Mucosa of descending colon (tissue), 3 donors: ENCODE results near the gene PRR5L. TPM values are rescaled to one million over a fixed set of nuclear protein-coding genes. Genes with fewer than 3 reads are reported as not detected.

Experiments
- ATAC-seq: fragments of 200-7000 bp; cut with Tn5 transposase; one replicate; pipeline ENCODE4 v1.9.1; 2020; ENCODE audit warnings: mild to moderate bottlenecking, moderate library complexity
- DNase-seq, 3 donors: peaks; one replicate each; pipeline ENCODE4 v3.0.0-alpha.2; 2020
- H3K36me3 ChIP-seq: fragments of 200-600 bp; one replicate; pipeline ENCODE4 v1.8.0; 2021; ENCODE audit warnings: low read depth, mild to moderate bottlenecking
- H3K4me1 ChIP-seq: fragments of 200-600 bp; one replicate; pipeline ENCODE4 v1.8.0; 2021; ENCODE audit warnings: low read depth, mild to moderate bottlenecking
- H3K4me3 ChIP-seq: fragments of 200-600 bp; one replicate; pipeline ENCODE4 v1.8.0; 2021; ENCODE audit warnings: mild to moderate bottlenecking
- H3K9me3 ChIP-seq: fragments of 200-600 bp; one replicate; pipeline ENCODE4 v1.8.0; 2021; ENCODE audit warnings: mild to moderate bottlenecking
- intact Hi-C, 2 donors: fragments of 100-400 bp; cut with DNase I in 1 of 2; cut with micrococcal nuclease in 1 of 2; formaldehyde crosslinking; loops; one replicate each; pipeline versions ENCODE4 v1.11.0 to v1.11.1; 2022; cut with DNase I, micrococcal nuclease
- total RNA-seq, 3 donors: library from RNA; stranded (reverse); fragmentation: NEBNext Ultra II Directional in 2 of 3; extraction: Animal tissue kit (Norgen Biotek cat#: 25700) in 2 of 3; gene quantifications; one replicate each; pipeline versions ENCODE4 v1.2.1 to v1.2.4, GENCODE V29; 2021 to 2023
- TF ChIP-seq, protein P1 (sequence below): fragments of 200-600 bp; IDR thresholded peaks from one replicate; pipeline ENCODE4 v1.8.0; 2022; ENCODE audit warnings: antibody characterized with exemption, mild to moderate bottlenecking
- donor health status: DM: no; HTN: no; CAD: no; lungs with moderate emphysema.
- donor health status: DM: no; HTN: no; CAD: no.
- donor health status: DM: no; HTN: yes; CAD: no.

PRR5L gene
- total RNA-seq, 3 donors from 2014 or later: 138 to 250 (median 203) TPM

DNA sequence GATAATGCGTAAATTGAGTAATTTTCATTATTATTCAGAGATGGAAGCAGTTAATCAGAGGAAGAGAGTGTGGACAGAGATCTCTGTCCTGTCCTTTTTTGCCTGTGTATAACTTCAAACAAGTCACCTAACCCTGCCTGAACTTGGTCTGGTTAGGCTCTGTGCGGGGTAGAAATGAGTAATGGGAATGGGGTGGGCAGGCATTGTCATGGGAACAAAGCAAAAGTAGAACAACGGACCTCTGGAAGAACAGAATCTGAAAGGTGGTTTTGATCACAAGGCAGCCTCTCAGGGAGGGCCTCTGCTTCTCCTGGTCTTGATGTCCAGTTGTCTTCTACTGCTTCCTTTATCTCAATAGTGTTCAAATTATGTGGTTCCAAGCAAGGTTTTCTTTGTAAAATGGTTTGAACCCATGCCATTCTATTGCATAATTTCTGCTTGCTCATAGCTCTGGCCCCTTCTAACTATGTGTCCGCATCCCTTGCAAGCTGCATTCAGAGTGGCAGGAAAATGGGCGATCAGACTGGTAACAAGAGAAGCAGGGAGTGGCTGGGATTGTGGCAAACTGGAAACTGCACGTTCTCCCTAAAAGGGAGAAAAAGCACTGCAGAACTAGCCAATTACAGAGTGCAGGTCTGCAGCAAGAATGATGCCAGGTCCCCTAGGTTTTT is 76.1 kb downstream of the PRR5L start:
- H3K4me3 ChIP-seq: no peak overlapping the region
- H3K4me1 ChIP-seq: peaks cover 24% of the 10 kb centered on the region
- peaks cover 5% of the 10 kb centered on the region for H3K36me3 ChIP-seq
- intact Hi-C loops: loop anchor here in 1 of 2 donors (5.0 kb wide), 1 partner anchor 70 kb away; no protein-coding TSS in a partner anchor
- ATAC-seq (no peak), DNase-seq (no peak)
- TF ChIP-seq, protein P1, sequence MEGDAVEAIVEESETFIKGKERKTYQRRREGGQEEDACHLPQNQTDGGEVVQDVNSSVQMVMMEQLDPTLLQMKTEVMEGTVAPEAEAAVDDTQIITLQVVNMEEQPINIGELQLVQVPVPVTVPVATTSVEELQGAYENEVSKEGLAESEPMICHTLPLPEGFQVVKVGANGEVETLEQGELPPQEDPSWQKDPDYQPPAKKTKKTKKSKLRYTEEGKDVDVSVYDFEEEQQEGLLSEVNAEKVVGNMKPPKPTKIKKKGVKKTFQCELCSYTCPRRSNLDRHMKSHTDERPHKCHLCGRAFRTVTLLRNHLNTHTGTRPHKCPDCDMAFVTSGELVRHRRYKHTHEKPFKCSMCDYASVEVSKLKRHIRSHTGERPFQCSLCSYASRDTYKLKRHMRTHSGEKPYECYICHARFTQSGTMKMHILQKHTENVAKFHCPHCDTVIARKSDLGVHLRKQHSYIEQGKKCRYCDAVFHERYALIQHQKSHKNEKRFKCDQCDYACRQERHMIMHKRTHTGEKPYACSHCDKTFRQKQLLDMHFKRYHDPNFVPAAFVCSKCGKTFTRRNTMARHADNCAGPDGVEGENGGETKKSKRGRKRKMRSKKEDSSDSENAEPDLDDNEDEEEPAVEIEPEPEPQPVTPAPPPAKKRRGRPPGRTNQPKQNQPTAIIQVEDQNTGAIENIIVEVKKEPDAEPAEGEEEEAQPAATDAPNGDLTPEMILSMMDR: no peak
- H3K9me3 ChIP-seq: no peaks in the 10 kb centered on the region

DNA sequence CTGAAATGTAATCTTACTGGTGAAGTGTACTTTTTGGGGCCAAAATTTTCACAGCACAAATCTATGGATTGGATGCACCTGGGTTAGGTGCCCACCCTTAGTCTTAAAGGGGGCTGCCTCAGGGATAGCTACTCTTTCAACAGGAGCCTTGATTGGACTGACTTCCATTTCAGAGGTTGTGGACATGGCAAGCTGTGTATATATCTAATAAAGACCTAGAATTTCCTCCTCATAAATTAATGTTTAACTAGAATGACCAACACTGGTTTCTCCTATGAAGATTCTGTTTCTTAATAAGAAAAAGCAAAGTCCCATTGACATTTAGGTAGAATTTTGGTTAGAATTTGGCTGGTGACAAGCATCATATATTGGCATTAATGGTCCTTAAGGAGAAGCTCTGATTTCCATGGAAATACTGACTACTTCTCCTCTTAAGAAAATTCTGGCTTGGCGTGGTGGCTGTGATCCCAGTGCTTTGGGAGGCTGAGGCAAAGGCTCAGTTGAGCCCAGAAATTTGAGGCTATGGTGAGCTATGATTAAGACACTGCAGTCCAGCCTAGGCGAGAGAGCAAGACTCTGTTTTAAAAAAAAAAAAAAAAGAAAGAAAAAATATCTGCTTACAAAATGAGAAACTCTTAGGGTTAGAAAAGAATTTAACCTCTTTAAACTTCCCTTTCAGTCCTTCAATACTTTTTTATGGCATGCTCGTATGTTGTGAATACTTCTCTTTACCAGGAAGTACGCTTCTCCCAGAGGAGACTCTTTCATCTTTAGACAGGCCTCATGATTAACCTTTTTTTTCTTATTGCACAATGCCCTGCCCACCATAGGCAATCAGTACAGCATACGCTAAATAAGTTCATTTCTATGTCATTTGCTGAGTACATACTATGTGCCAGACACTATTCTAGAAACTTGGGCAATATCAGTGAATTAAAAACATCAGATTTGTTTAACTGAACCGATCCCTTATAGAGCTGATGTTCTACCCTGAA is 77.2 kb downstream of the PRR5L start:
- Histone ChIP-seq H3K4me3 (no peak overlapping the region), H3K36me3 (peaks cover 5% of the 10 kb centered on the region), H3K9me3 (no peaks in the 10 kb centered on the region), H3K4me1 (peaks cover 24% of the 10 kb centered on the region)
- DNase-seq (no peak), ATAC-seq (peak; percentile 57)
- TF ChIP-seq, protein P1: no peak
- intact Hi-C loops: loop anchor here in 1 of 2 donors (5.0 kb wide), 1 partner anchor 71 kb away; no protein-coding TSS in a partner anchor

DNA sequence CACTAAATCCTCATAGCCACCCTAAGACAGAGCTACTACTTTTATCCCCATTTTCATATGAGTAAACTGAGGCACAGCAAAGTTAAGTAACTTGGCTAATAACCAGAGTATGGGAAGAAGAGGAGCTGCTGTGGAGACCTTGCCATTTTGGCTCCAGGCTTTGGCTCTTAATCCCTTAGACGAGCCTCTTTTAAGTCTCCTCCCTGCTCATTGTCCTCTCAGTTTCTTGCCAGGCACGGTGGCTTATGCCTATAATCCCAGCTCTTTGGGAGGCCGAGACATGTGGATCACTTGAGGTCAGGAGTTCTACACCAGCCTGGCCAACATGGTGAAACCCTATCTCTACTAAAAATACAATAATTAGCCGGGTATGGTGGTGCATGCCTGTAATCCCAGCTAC is 78.6 kb downstream of the PRR5L start:
- Histone ChIP-seq H3K4me3 (no peak overlapping the region), H3K9me3 (no peaks in the 10 kb centered on the region), H3K4me1 (peaks cover 24% of the 10 kb centered on the region), H3K36me3 (peaks cover 5% of the 10 kb centered on the region)
- TF ChIP-seq, protein P1: no peak
- DNase-seq: no peak
- ATAC-seq: no peak
- intact Hi-C loops: loop anchor here in 1 of 2 donors (5.0 kb wide), 1 partner anchor 72 kb away; no protein-coding TSS in a partner anchor

DNA sequence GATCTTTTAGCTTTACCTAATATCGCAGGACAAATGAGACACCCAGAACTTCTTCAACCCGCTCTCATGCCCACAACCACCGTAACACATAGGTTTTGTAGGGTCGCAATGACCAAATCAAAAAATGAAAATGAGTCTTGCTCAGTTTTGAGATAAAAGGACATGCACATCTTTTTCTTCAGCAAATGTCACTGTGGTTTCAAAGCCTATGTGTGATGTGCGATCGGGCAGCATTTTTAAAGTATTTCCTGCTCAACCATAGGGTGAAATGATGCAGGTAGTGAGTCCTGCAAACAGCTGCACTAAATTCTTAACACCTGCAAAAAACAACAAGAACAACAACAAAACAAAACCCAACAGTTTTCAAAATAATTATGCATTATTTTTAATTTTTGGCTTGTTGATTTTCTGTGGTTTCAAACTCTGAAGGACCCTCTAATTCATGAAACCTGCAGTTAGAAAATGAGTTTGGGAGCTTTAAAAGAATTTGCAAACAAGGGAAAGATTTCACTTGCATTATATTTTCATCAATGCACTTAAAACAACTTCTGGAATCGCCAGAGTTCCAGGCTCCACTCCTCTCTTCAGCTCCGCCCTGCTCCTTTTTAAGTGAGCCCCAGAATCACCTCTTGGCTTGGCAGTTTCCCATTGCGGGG is 79.4 kb downstream of the PRR5L start:
- Histone ChIP-seq H3K4me3 (no peak overlapping the region), H3K9me3 (no peaks in the 10 kb centered on the region), H3K4me1 (peaks cover 29% of the 10 kb centered on the region), H3K36me3 (peaks cover 5% of the 10 kb centered on the region)
- ATAC-seq: no peak
- TF ChIP-seq, protein P1: no peak
- DNase-seq: peak in 1 of 3 donors; percentile 28
- intact Hi-C loops: no loop called here
